GM23248 (cell line): ENCODE measurements around the gene PHACTR3. TPM values are rescaled to one million over a fixed set of nuclear protein-coding genes. Genes with fewer than 3 reads are reported as not detected.

Source experiments
- DNase-seq: peaks from one replicate; pipeline ENCODE4 v3.0.0-alpha.2; 2015
- H2AFZ ChIP-seq: fragments of 200-600 bp; sonication (generic); 2 replicates; pipeline ENCODE4 v1.6.1; 2016; ENCODE audit warnings: antibody characterized with exemption
- H3F3A ChIP-seq: fragments of 200-600 bp; sonication (generic); 2 replicates; pipeline ENCODE4 v1.6.1; 2016; ENCODE audit warnings: mild to moderate bottlenecking, antibody characterized with exemption, mixed run types; ENCODE audit not compliant: insufficient read depth
- H3K27ac ChIP-seq: fragments of 200-600 bp; sonication (generic); 2 replicates; pipeline ENCODE4 v1.5.1; 2016; ENCODE audit warnings: mild to moderate bottlenecking
- H3K27me3 ChIP-seq: fragments of 200-600 bp; sonication (generic); replicated peaks from 2 replicates; pipeline ENCODE4 v1.6.1; 2016; ENCODE audit warnings: mild to moderate bottlenecking; ENCODE audit not compliant: insufficient read depth
- H3K36me3 ChIP-seq: fragments of 200-600 bp; sonication (generic); 2 replicates; pipeline ENCODE4 v1.6.1; 2016; ENCODE audit warnings: low read depth, mild to moderate bottlenecking
- H3K4me1 ChIP-seq: fragments of 200-600 bp; sonication (generic); 2 replicates; pipeline ENCODE4 v1.6.1; 2016; ENCODE audit warnings: mild to moderate bottlenecking; ENCODE audit not compliant: insufficient read depth
- H3K4me2 ChIP-seq: fragments of 200-600 bp; sonication (generic); one replicate; pipeline ENCODE4 v1.6.1; 2016; ENCODE audit warnings: mild to moderate bottlenecking; ENCODE audit not compliant: unreplicated experiment
- H3K4me3 ChIP-seq: fragments of 200-600 bp; sonication (generic); 2 replicates; pipeline ENCODE4 v1.5.1; 2016; ENCODE audit warnings: mild to moderate bottlenecking
- H3K79me2 ChIP-seq: fragments of 200-600 bp; sonication (generic); 2 replicates; pipeline ENCODE4 v1.6.1; 2016; ENCODE audit warnings: mild to moderate bottlenecking; ENCODE audit not compliant: insufficient read depth
- H3K9ac ChIP-seq: fragments of 200-600 bp; sonication (generic); 2 replicates; pipeline ENCODE4 v1.6.1; 2016; ENCODE audit warnings: mild to moderate bottlenecking
- H3K9me2 ChIP-seq: fragments of 200-600 bp; sonication (generic); 2 replicates; pipeline ENCODE4 v1.6.1; 2016; ENCODE audit warnings: mixed run types, mild to moderate bottlenecking, moderate library complexity; ENCODE audit not compliant: insufficient read depth
- H3K9me3 ChIP-seq: fragments of 200-600 bp; sonication (generic); one replicate; pipeline ENCODE4 v1.6.1; 2017; ENCODE audit warnings: low read depth
- H4K20me1 ChIP-seq: fragments of 200-600 bp; sonication (generic); 2 replicates; pipeline ENCODE4 v1.6.0; 2016; ENCODE audit not compliant: insufficient read depth
- EZH2 ChIP-seq: fragments of 200-600 bp; sonication (generic); IDR thresholded peaks from 2 replicates; pipeline ENCODE4 v1.6.1; 2018; ENCODE audit warnings: antibody characterized with exemption, mild to moderate bottlenecking; ENCODE audit not compliant: insufficient read depth, poor library complexity, severe bottlenecking
- EZH2phosphoT487 ChIP-seq: fragments of 200-600 bp; sonication (generic); IDR thresholded peaks from 2 replicates; pipeline ENCODE4 v1.6.1; 2018; ENCODE audit warnings: antibody characterized with exemption, moderate library complexity, mild to moderate bottlenecking, low read depth; ENCODE audit not compliant: insufficient read depth
- WGBS, 2 experiments: methylation state at CpG; one replicate each; pipeline ENCODE4 v1.1.6; 2015 to 2017; ENCODE audit warnings: low lambda C conversion rate in 2 of 2, low coverage in 1 of 2; ENCODE audit errors: missing lambda C conversion rate in 2 of 2; 5-methylcytosine and 5-hydroxymethylcytosine counted together
- in situ Hi-C: fragments of 300-500 bp; cut with MboI; formaldehyde crosslinking; loops from 2 replicates; pipeline ENCODE4 v1.15.0; 2020
- polyA plus RNA-seq: library from polyadenylated mRNA; unstranded; fragments of >200 nt; fragmentation: Nextera tagmentation; extraction: Ambion mirVana; gene quantifications from 2 replicates; pipeline ENCODE4 v1.2.1, GENCODE V29; 2016
- total RNA-seq: library from RNA; depleted of rRNA; stranded (reverse); fragments of >200 nt; shearing (Covaris generic); gene quantifications from 2 replicates; pipeline ENCODE4 v1.2.3, GENCODE V29; 2014

Gene PHACTR3
- total and polyA plus RNA-seq, 2 experiments from 2014 or later: not detected

- H3K9ac ChIP-seq: no peak overlapping the region
- H3K36me3 ChIP-seq: no peaks in the 10 kb centered on the region
- no peak overlapping the region for H2AFZ ChIP-seq
- no peak overlapping the region for H3K4me3 ChIP-seq
- H3K9me2 ChIP-seq: no peaks in the 10 kb centered on the region
- H3K27me3 ChIP-seq: peaks cover 32% of the 10 kb centered on the region
- no peak overlapping the region for H3K27ac ChIP-seq
- no peak overlapping the region for H3K4me2 ChIP-seq
- no peaks in the 10 kb centered on the region for H3F3A ChIP-seq
- no peaks in the 10 kb centered on the region for H3K9me3 ChIP-seq
- WGBS, 2 experiments: 71 to 74% methylated on average over 16 of the region's 16 CpGs
- peaks cover 4% of the 10 kb centered on the region; the same call in 1 of the 2 replicates for H3K4me1 ChIP-seq
- no peak for DNase-seq
- no peak for TF ChIP-seq EZH2phosphoT487
- in situ Hi-C loops: loop anchor here (10.0 kb wide), 1 partner anchor 159 kb away; no protein-coding TSS in a partner anchor
- no peaks in the 10 kb centered on the region for H3K79me2 ChIP-seq
- no peaks in the 10 kb centered on the region for H4K20me1 ChIP-seq
These were observed 18.5 kb upstream of the PHACTR3 start for GRCh38 chr20:59585714-59586409.

GRCh38 chr20:59586613-59587012, 17.7 kb upstream of the PHACTR3 start:
- no peaks in the 10 kb centered on the region for H4K20me1 ChIP-seq
- H3K27me3 ChIP-seq: peaks cover 25% of the 10 kb centered on the region
- H3K79me2 ChIP-seq: no peaks in the 10 kb centered on the region
- 49 to 50% methylated on average over 6 of the region's 6 CpGs for WGBS, 2 experiments
- H3K4me1 ChIP-seq: peaks cover 4% of the 10 kb centered on the region; the same call in 1 of the 2 replicates
- H3K36me3 ChIP-seq: no peaks in the 10 kb centered on the region
- H3F3A ChIP-seq: no peaks in the 10 kb centered on the region
- H3K4me3 ChIP-seq: no peak overlapping the region
- in situ Hi-C loops: loop anchor here (10.0 kb wide), 1 partner anchor 158 kb away; no protein-coding TSS in a partner anchor
- no peaks in the 10 kb centered on the region for H3K9me2 ChIP-seq
- H3K9me3 ChIP-seq: no peaks in the 10 kb centered on the region
- H3K4me2 ChIP-seq: no peak overlapping the region
- DNase-seq: no peak
- no peak overlapping the region for H2AFZ ChIP-seq
- TF ChIP-seq EZH2phosphoT487 (no peak), EZH2 (no peak)
- H3K27ac ChIP-seq: no peak overlapping the region
- H3K9ac ChIP-seq: no peak overlapping the region

GRCh38 chr20:59587570-59587969, 16.8 kb upstream of the PHACTR3 start:
- H2AFZ ChIP-seq: no peak overlapping the region
- no peaks in the 10 kb centered on the region for H3F3A ChIP-seq
- no peaks in the 10 kb centered on the region for H4K20me1 ChIP-seq
- peaks cover 4% of the 10 kb centered on the region; the same call in 1 of the 2 replicates for H3K4me1 ChIP-seq
- in situ Hi-C loops: loop anchor here (10.0 kb wide), 1 partner anchor 157 kb away; no protein-coding TSS in a partner anchor
- no peaks in the 10 kb centered on the region for H3K9me3 ChIP-seq
- no peak overlapping the region for H3K9ac ChIP-seq
- no peak for DNase-seq
- no peaks in the 10 kb centered on the region for H3K79me2 ChIP-seq
- no peaks in the 10 kb centered on the region for H3K9me2 ChIP-seq
- no peaks in the 10 kb centered on the region for H3K36me3 ChIP-seq
- H3K27ac ChIP-seq: no peak overlapping the region
- no peak overlapping the region for H3K4me3 ChIP-seq
- 33 to 35% methylated on average over 4 to 6 of the region's 6 CpGs for WGBS, 2 experiments
- TF ChIP-seq EZH2: no peak
- no peak for TF ChIP-seq EZH2phosphoT487
- peaks cover 16% of the 10 kb centered on the region for H3K27me3 ChIP-seq
- H3K4me2 ChIP-seq: no peak overlapping the region

- Histone ChIP-seq H3K4me3 (no peak overlapping the region), H3K9me3 (no peaks in the 10 kb centered on the region), H4K20me1 (no peaks in the 10 kb centered on the region), H2AFZ (no peak overlapping the region), H3K27ac (no peak overlapping the region), H3K36me3 (no peaks in the 10 kb centered on the region), H3K4me1 (peaks cover 3% of the 10 kb centered on the region; the same call in 1 of the 2 replicates), H3K9ac (no peak overlapping the region), H3K4me2 (no peak overlapping the region), H3K79me2 (no peaks in the 10 kb centered on the region), H3K27me3 (peaks cover 12% of the 10 kb centered on the region), H3K9me2 (no peaks in the 10 kb centered on the region), H3F3A (no peaks in the 10 kb centered on the region)
- 62 to 63% methylated on average over 12 to 13 of the region's 13 CpGs for WGBS, 2 experiments
- DNase-seq: no peak
- in situ Hi-C loops: loop anchor here (10.0 kb wide), 1 partner anchor 156 kb away; no protein-coding TSS in a partner anchor
- TF ChIP-seq EZH2phosphoT487 (no peak), EZH2 (no peak)
These were observed 16.0 kb upstream of the PHACTR3 start for GRCh38 chr20:59588236-59588855.
